Stimulated activated CD8-positive, alpha-beta memory T cell treated with anti-CD3 and anti-CD28 coated beads, Interleukin-15, amount 100 ng/mL, for 24 hours (primary cell): ENCODE measurements around the gene CACNA1S.

ENCODE experiments used
- DNase-seq: peaks from one replicate; pipeline ENCODE4 v3.0.0-alpha.2; 2020; ENCODE audit warnings: low read depth

CACNA1S gene

DNA sequence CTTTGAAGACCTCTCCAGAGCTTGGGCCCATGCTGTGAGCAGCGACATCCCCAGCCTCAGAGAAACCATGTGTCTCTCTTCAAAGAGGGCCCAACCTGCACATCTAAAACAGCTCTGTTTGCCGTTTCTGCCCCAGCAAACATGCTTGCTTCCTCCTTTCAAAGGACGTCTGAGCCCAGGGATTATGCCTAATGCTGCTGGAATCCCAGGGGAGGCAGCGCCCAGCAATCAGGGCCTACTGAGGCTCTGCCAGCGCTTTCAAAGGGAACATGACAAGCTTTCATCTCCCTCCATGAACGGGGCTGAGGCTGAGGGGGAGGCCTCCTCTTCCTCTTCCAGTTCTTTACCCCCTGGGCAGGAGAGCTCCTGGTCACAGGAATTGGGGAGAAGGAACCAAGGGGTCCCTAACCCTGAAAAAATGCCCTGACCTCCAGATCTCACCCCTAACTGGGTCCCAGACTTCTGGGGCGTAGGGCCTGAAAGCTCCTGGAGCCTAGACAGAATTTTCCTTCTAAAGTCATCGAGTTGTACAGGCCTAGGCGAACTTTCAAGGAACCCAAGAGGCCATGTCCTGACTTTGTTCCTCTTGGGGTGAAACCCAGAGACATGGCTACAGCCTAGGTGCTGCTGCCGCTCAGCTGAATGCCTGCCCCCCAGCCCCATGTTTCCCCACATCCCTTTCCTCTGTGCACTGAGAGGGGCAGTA lies 28.2 kb upstream of the CACNA1S start:
- DNase-seq = no peak

DNA sequence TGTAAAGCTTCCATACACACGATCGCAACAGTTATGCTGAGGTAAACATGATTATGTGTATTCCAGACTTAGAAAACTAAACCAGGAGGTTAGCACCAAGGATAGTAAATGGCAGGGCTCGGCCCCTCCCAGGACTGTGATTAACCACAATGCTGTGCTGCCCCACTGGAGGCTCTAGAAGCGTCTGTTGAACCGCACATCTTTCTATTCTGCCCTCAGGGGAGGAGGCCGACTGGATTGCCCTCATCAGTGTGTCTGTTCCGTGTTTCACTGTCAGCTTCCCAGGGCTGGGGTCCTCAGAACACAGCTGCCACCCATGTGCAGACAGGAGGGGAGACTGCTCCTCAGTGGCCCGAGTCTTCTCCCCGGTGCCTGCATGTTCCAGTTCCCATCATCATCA lies 27.5 kb upstream of the CACNA1S start:
- DNase-seq = no peak

DNA sequence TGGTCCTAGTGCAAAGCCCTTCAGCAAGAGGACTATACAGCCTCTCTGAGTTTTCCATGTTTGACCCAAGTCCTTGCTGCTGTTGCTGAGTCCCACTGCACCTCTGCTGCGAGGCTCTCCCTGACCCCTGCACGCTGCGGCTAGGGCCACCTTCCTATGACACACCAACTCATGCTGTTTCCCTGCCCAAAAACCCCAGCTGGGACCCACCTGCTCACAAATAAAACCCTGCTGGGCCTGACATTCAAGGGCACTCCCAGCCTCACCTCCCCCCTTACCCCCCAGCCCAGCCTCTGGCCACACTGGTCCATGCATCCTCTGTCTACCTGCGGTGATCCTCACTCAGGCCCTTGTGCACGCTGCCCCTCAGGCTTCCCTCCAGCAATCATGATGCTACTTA lies 27.1 kb upstream of the CACNA1S start:
- no peak for DNase-seq

DNA sequence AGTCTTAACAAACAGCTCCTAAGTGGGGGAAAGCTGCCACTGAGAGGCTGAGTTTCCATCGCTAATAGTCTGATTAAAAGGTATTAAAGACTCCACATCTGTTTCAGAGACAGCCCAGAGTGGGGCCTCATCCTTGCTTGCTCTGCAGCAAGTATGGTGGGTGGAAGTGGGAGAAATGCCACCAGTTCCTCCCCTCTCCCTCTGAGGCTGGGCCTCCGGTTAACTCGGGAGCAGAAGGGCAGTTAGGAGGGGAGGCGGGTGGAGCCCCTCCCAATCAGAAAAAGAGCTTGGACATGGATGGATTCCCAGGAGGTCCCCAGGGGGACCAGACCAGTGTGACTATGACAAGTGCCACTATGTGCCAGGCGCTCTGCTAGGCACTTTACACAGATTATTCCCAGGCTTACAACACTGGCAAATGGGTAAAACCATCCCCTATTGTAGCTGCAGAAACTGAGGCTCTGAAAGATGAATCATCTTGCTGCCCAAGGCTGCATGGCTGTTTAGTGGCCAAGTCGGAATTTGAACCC lies 26.1 kb upstream of the CACNA1S start:
- DNase-seq = no peak

DNA sequence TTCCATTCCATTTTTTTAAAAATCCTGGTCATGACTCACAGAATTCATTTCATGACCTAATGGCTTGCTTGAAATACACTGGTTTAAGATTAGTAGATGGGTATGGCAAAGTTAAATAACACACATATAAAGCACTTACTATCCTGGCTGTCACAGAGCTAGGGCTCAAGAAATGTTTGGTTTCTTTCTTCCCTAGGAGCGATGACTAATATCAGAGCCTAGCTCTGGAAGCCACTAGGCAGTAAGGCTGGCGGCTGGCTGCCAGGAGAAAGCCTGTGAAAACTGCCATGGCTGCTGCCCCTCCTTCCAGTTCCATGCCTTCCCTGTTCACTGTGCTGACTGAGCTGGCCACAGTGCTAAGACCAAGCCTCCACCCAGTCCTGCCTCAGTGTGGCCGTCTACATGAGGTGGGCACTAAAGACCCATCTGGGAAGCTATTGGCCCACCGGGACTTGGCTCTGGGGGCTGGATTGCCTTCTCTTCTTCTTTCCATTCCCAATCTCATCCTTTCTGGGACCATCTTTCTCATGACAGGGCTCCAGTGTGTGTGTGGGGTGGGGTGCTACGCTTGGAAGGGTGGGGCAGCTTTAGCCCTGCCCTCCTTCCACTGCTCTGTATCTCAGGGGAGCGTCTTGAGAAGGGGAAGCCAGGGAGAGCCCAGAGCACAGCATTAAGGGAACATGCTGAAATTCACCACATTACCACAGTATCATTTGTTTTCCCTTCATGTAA lies 25.5 kb upstream of the CACNA1S start:
- DNase-seq = no peak

GRCh38 chr1:201137024-201137392 lies 24.8 kb upstream of the CACNA1S start:
- DNase-seq = no peak

GRCh38 chr1:201136355-201137023 lies 24.3 kb upstream of the CACNA1S start:
- DNase-seq = no peak

- no peak for DNase-seq
Measured at GRCh38 chr1:201134405-201134804, 22.2 kb upstream of the CACNA1S start.

GRCh38 chr1:201131398-201131797 lies 19.2 kb upstream of the CACNA1S start:
- no peak for DNase-seq

- DNase-seq = no peak
Measured at GRCh38 chr1:201128962-201129361, 16.7 kb upstream of the CACNA1S start.

GRCh38 chr1:201128476-201128875 lies 16.2 kb upstream of the CACNA1S start:
- DNase-seq = no peak

GRCh38 chr1:201127755-201128455 lies 15.7 kb upstream of the CACNA1S start:
- DNase-seq = no peak

DNA sequence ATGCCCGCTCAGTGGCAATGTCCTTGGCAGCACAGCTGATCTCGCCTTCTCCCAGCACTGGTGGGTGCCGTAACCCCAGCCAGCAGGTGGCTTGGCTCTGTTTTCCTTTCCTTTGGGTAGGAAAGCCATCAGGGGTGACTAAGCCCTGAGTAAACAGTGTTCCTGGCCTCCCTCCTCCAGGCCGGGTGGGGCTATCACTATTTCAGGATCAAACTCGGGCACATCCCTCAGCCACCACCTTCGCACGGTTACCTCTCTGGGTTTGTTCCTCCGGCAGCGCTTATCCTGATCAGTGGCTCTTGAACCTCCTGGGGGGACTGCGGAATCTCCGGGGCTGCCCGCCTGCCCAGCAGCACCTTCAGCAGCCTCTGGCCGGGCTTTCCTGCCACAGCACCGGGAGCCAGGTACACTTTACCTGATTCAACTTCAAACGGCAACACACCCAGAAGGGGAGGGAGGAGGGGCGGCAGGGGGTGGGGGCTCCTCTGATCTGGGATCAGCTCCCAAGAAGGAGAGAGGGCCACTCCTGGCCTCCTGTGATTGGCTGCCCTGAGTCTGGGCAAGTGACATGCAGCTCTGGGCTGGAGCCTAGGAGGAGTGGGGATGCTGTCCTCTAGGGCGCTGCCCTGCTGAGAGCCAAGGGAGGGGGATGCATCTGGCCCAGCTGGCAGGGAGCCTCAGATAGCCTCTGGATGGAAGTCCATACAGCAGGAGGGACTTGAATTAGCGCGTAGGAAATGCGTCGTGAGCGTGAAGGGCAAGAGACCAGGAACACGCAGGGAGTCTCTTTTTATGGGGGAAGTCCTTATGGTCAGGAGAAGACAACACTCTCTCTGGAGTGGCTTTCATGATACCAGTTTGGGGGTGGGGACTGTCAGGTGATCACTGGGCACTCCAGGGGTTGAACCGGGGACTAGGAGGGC lies 14.9 kb upstream of the CACNA1S start, which contains the start of gene ASCL5:
TSS of gene ASCL5 (minus strand) at position 353 of the 923 bp plus-strand sequence. CDS start 11,812 bp downstream, outside the sequence.
- DNase-seq = no peak

DNA sequence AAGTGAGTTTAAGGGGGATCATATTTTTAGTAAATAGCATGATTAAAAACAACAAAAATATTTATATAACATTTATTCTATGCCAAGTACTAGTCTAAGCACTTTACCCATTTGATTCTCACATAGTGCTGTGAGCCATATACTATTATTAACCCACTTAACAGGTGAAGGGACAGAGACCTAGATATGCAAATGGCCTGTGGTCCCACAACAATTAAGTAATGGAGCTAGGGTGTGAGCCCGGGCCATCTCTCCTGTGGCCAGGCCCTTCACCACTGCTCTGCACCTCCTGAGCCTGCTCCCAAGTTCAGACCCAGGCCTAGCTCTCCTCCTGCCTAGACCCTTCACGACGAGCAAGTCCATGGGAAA lies 14.2 kb upstream of the CACNA1S start:
- DNase-seq = no peak

GRCh38 chr1:201125800-201126199 lies 13.6 kb upstream of the CACNA1S start:
- no peak for DNase-seq

- DNase-seq = no peak
Measured at GRCh38 chr1:201125019-201125418, 12.8 kb upstream of the CACNA1S start.

- no peak for DNase-seq
Measured at GRCh38 chr1:201123866-201124265, 11.6 kb upstream of the CACNA1S start.

DNA sequence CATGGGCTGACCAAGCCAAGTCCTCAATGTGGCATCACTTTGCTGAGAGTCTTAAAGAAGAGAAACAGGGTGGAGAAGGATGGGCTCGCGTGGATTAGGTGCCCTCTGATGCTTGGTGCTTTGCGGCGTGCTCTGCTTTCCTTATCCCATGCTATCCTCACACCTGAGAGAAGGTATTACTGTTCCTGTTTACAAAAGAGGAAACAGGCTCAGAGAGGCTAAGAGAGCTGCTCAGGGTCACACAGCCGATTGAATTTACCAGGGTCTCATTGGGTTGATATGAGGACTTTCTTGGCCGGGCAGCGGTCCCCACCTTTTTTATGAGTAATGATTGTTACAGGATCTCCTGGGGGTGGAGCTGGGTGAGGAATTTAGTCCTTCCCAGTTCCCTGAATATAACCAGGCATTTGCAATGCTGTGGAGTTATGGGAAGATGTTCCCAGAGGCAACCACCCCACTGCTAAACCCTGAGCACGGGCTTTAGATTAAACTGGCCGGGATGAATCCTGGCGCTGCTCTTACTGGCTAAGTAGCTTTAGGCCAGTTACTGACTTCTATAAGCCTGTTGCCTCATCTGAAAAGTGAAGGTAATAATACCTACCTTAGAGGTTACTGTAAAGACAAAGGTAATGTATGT lies 10.2 kb upstream of the CACNA1S start:
- no peak for DNase-seq

DNA sequence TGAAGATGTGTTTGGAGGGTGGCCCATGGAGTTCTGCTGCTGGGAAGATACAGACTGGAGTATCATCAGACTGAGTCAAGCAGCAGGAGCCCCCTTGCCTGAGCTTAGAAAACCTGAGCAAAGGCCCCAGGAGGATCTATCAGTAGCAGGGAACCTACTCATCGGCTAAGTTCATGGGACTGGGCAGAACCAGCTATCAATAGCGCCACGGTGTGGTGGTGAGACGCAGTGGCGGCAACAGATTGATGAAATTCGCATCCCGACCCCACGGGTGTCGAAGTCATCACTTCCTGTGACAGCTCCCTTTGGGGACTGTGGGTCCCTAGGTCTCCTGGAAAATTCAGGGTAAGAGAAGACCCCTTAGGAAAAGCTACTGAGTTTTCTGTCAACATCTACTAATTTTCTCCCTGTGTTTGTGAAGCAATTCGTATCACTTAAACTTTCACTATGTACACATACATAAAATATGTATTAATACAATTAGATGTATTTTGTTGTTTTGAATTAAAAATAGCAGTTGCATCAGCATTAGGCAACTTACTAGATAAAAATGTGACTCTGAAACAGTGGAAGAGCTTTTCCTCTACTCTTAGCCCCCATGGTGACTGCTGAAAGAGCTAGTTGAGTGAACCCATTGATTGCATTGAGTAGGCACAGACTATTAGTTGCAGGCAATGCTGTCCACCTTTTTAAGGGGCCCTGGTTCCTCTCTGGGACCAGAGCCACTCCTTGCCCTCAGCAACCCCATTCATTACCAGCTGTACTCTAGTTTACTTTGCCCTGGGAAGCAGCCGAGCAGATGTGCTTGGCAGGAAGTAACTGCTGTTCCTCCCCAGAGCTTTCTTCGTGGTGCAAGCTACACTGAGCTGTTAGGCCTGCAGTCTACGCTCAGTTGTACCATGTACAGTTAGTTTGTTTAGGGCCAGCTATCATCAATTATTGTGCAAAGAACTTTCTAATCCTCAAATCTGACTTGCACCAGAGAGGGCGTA lies 7.3 kb upstream of the CACNA1S start:
- DNase-seq = peak; percentile 16
